Measurements from ENCODE around the gene KLRB1.

GRCh38 chr12:9587987-9588600, 19.6 kb downstream of the KLRB1 start:
- TF ChIP-seq CTCF (IDR thresholded peaks at IDR 0.05) (no peak), TCF7L2 (IDR thresholded peaks at IDR 0.05; ENCODE audit: low read depth, low read length) (no peak), POLR2AphosphoS5 (IDR thresholded peaks at IDR 0.05; ENCODE audit: low read depth, low read length) (no peak), REST (IDR thresholded peaks at IDR 0.05; ENCODE audit: insufficient read depth in 1 of 2, low read depth in 2 of 2, low read length in 1 of 2) (no peak), SIN3A (IDR thresholded peaks at IDR 0.05; ENCODE audit: borderline replicate concordance, insufficient read depth, low read depth, low read length) (no peak)

Measured in Panc1 (cell line).